ENCODE measurements around the gene KRT75. TPM values are rescaled to one million over a fixed set of nuclear protein-coding genes. Genes with fewer than 3 reads are reported as not detected.

The KRT75 gene
- total RNA-seq, 4 donors from 2014 or later, result not detected

- DNase-seq (ENCODE audit: low spot score) (no peak), ATAC-seq (ENCODE audit: low FRiP score) (peak; percentile 58)
- TF ChIP-seq, protein P1, sequence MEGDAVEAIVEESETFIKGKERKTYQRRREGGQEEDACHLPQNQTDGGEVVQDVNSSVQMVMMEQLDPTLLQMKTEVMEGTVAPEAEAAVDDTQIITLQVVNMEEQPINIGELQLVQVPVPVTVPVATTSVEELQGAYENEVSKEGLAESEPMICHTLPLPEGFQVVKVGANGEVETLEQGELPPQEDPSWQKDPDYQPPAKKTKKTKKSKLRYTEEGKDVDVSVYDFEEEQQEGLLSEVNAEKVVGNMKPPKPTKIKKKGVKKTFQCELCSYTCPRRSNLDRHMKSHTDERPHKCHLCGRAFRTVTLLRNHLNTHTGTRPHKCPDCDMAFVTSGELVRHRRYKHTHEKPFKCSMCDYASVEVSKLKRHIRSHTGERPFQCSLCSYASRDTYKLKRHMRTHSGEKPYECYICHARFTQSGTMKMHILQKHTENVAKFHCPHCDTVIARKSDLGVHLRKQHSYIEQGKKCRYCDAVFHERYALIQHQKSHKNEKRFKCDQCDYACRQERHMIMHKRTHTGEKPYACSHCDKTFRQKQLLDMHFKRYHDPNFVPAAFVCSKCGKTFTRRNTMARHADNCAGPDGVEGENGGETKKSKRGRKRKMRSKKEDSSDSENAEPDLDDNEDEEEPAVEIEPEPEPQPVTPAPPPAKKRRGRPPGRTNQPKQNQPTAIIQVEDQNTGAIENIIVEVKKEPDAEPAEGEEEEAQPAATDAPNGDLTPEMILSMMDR (IDR thresholded peaks at IDR 0.05), result no peak
Observed at GRCh38 chr12:52436000-52436827, 2.0 kb upstream of the KRT75 start.

GRCh38 chr12:52435659-52435999, 1.5 kb upstream of the KRT75 start:
- DNase-seq (ENCODE audit: low spot score) (no peak), ATAC-seq (ENCODE audit: low FRiP score) (no peak)
- TF ChIP-seq, protein P1 (IDR thresholded peaks at IDR 0.05), result no peak

- TF ChIP-seq, protein P1 (IDR thresholded peaks at IDR 0.05), result no peak
- ATAC-seq (ENCODE audit: low FRiP score), result no peak
- DNase-seq (ENCODE audit: low spot score), result no peak
Observed at GRCh38 chr12:52434760-52435530, 774 bp upstream of the KRT75 start.

DNA sequence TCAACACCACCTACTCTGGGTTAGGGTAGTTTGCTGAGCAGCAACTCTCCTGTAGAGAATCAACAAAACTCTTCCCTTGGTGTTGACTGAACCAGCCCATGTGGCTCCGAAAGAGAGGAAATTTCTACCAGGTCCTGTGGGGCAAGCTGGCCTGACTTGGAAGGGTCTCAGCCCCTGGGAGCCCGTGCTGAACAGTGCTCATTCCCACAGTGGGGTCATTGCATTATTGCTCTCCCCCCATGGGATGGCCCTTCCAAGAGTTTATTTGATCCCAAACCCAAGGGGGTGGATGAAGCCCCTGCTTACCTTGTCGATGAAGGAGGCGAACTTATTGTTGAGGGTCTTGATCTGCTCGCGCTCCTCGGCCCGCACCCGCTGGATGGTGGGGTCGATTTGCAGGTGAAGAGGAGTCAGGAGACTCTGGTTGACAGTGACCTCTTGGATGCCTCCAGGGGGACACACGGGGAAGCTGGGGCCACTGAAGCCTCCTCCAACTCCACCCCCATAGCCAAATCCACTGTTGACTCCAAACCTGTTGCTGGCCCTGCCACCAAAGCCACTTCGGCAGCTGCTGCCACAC, 580 bp downstream of the KRT75 start:
- ATAC-seq (ENCODE audit: low FRiP score), result no peak
- TF ChIP-seq, protein P1 (IDR thresholded peaks at IDR 0.05), result no peak
- no peak for DNase-seq (ENCODE audit: low spot score)

DNA sequence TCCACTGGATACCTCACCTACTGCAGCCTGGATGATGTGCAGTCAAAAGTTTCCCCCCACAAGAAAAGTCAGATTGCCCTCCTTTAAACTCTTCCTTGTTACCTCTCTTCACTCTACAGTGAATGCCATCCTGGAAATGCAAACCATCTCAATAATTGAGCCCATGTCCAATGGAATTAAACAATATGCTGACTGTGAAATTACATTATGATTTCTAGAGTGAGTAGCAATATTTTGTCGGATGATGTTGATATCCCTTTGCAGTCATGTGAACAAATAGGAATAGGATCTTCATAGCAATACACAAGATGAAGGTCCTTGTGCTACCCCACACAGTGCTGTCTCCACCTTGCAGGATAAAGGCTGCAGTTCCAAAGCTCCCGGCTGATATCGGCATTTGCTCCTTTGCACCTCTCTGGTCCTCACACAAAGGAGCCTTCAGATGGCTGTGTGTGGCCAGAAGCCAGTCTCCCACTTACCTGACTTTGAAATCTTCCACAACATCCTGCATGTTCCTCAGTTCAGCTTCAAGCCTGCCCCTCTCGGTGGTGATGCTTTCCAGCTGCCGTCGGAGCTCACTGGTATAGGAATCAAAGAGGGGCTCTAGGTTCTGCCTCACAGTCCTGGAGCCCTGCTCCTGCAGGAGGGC, 1.5 kb downstream of the KRT75 start:
- DNase-seq (ENCODE audit: low spot score) (no peak), ATAC-seq (ENCODE audit: low FRiP score) (no peak)
- TF ChIP-seq, protein P1 (IDR thresholded peaks at IDR 0.05), result no peak

GRCh38 chr12:52428121-52428520, 6.0 kb downstream of the KRT75 start:
- no peak for DNase-seq (ENCODE audit: low spot score)
- TF ChIP-seq, protein P1 (IDR thresholded peaks at IDR 0.05), result no peak
- ATAC-seq (ENCODE audit: low FRiP score), result no peak
